GM19463 (cell line): ENCODE results near the gene IL6R.
A peak's percentile ranks its signal among the peaks of the same experiment; 100 is the strongest.

Source experiments
- ATAC-seq: cut with Tn5 transposase; IDR thresholded peaks from one replicate; pipeline ENCODE4 v1.9.1; 2021; ENCODE audit warnings: mild to moderate bottlenecking, moderate library complexity; ENCODE audit not compliant: unreplicated experiment

The IL6R gene

DNA sequence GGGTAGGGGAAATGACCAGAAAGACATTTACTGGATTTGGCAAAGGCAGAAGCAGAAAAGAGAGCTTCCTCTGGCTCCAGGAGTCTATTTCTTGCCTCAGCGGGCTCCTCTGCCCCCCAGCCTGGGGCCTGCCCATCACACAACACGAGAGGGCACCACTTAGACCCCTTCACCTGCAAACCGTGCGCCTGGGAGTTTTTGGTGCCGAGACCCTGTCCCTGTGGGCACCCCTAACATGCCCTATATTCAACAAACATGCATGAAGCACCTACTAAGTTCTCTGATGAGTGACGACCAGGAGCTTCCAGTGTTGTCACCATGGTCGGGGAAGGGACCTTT, 18.8 kb downstream of the IL6R start:
- no peak for ATAC-seq

DNA sequence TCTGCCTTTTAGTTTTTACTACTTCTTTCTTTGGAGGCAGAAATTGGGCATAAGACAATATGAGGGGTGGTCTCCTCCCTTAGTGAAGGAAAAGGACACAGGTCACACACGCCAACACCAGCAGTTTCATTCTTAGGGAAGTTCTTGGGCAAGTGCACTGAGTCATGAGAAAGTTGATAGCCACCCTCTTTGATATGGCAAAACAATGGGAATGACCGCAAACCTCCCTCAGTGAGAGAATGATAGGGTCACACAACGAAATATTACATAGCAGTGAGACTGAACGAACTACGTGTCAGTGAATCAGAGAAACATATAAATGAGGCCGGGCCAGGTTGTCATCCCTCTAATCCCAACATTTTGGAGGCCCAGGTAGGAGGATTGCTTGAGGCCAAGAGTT, 20.0 kb downstream of the IL6R start:
- ATAC-seq = no peak

DNA sequence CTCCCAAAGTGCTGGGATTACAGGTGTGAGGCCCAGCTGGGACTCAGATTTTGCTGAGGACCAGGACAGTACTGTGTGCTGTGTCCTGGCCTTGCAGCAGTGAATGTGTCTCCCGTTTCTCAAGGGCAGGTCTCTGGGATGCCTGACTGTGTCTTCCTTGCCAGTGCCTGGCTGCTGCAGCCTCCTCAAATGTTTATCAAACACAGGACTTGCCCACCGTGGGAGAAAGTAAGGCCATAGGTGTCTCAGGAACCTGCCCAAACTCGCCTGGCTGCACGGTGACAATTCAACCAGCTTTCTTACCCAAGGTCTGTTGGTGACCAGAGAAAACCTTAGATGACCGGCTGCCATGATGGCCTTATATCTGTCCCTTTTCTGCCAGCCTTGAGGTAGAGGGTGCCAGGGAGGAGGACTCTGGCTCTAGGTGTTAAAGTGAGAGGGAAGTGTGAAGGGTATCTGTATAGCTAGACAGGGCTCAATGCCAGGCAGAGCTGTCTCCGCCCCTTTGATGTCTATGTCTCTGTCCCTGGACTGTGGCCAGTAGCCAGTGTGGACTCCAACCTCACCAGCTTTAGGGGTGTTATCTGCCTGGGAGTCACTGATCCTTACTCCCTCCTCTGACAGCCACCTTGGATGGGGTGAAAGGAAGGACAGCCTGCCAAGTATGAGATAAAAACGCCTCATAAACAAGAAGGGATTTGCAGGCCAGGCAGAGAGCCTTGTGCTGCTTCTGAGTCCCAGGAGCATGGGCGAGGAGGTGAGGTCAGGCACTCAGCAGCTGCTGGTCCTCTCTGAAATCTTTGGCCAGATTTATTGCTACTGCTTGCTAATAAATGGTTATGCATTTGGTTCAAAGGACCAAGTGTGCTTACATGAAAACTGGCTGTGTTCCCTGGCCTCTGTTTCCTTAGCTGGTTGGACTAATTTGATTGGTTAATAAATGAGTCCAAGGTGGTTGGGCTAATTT, 22.3 kb downstream of the IL6R start:
- ATAC-seq = no peak

DNA sequence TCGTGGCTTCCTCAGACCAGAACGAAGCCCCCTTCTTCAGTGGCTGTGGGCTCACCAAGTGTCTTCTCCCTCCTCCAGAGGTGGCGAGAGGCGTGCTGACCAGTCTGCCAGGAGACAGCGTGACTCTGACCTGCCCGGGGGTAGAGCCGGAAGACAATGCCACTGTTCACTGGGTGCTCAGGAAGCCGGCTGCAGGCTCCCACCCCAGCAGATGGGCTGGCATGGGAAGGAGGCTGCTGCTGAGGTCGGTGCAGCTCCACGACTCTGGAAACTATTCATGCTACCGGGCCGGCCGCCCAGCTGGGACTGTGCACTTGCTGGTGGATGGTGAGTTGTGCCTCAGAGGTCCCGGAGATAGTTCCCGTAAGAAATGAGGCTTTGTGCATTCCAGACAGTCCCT, 24.0 kb downstream of the IL6R start:
- ATAC-seq = no peak

DNA sequence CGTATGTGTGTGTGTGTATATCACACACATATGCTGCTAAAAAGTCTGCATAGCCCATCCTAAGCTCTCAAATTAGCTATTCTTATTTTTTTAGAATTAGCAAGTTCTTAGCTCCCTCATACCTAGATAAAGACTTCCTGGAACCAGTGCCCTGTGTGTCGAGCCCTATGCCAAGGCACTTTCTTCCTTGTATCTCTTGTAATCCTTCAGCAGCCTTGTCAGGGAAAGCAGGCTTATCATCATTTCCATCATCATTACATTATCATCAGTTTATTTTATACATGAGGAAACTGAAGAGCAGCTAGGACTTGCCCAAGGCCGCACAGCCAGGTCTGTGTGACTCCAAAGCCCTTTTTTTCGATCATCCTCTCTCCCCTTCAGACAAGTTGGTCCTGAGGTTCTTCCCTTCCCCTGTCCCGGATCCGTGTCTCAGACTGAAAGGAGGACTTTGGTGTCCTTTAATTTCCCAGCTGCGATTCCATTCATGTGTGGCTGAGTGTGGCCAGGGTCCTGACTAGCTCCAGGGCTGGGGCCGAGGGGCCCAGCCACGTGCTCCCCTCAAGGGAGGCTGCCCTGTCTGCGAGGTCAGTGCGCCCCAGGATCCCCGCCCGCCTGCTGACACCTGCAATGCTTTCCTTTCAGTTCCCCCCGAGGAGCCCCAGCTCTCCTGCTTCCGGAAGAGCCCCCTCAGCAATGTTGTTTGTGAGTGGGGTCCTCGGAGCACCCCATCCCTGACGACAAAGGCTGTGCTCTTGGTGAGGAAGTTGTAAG, 24.9 kb downstream of the IL6R start:
- no peak for ATAC-seq

DNA sequence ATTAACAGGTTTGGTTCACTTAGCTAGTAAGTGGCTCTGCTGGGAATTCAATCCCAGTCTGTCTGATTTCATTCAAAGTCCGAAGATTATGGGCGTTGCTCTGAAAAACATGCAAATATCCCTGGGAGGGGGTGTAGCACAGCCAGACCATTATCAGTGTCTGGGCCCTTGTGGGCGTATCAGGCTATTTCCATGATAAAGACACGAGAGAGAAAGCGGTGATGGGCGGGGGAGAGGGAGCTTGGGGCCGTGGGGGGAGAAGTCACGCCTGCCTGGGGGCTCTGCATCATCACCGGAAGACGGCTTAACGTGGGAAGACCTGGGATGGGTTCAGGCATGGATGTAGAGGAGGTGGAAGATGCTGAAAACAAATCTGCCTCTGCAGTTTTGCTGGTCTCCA, 25.8 kb downstream of the IL6R start:
- ATAC-seq = no peak

DNA sequence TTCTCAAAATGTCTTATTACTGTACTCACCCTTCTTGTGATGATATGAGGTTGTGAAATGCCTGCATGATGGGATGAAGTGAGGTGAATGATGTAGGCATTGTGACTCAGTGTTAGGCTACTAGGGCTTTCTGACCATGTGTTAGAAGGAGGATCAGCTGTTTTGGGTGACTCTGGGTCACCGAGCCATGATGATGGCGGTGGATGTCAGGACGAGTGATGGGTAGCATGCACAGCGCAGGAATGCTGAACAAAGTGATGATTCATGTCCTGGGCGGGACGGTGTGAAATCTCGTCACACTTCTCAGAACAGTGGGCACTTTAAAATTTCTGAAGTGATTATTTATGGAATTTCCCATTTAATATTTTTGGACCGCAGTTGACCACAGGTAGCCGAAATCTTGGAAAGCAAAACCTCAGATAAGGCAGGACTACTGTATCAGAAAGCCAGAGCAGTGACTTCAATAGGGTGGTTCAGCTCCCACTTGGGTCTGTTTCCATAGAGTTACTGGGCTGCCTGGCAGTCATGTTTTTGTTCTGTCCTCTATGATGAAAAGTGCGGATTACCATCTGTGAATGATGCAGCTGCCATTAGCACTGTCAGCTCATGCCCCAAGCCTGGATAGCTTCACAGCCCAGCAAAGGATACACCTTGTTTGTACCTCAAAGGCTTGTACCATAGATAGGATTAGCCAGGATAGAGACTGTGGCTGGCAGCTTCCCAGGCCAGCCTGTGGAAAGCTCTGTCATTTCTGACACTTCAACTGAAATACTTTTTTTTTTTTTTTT, 26.6 kb downstream of the IL6R start:
- no peak for ATAC-seq

DNA sequence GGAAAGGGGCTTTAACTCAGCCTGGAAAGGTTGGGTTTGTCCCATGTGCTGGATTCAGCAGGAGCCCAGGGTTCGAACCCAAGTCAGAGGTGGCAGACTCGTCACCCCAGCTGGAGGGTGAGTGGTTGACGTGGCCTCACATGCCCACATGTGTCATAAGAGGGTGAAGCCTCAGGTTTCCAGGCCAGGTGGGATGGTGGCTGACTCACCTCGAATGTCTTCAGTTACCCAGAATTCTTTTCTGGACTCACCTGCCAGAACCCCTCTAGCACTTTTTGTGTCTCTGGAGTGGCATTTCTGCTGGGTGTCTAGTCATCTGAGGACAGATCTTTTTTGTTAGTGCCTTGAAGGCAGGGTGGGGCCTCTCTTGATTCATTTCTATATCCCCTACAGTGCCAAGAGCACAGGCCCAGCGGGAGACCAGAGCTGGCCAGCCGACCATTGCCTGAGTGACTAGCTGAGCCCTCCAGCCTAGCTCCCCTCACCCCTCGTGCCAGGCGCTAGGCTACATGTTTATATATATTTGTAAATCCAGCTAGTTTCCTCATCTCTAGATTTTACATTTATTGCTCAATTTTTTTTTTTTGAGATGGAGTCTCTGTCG, 28.1 kb downstream of the IL6R start:
- ATAC-seq = no peak

DNA sequence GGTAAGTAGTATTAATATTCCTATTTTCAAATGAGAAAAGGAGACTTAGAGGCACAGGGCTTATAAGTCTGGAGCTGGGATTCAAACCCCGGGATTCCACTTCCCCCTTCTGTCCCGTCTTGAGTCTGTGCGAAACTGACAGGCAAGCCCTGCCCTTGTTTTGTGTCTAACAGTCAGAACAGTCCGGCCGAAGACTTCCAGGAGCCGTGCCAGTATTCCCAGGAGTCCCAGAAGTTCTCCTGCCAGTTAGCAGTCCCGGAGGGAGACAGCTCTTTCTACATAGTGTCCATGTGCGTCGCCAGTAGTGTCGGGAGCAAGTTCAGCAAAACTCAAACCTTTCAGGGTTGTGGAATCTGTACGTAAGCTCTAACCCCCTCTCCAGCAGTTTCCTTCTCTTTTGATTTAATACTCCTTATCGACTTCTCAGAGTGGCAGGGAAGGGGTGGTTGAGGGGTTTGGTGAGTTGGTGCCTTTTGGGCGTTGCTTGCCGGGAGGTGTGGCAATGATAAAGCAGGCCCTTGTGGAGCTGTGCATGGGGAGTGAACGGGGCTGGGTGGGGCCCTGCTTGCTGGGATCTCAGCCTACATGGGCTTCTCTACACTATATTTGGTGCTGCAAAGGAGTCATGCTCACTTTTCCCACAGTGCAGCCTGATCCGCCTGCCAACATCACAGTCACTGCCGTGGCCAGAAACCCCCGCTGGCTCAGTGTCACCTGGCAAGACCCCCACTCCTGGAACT, 29.4 kb downstream of the IL6R start:
- no peak for ATAC-seq

DNA sequence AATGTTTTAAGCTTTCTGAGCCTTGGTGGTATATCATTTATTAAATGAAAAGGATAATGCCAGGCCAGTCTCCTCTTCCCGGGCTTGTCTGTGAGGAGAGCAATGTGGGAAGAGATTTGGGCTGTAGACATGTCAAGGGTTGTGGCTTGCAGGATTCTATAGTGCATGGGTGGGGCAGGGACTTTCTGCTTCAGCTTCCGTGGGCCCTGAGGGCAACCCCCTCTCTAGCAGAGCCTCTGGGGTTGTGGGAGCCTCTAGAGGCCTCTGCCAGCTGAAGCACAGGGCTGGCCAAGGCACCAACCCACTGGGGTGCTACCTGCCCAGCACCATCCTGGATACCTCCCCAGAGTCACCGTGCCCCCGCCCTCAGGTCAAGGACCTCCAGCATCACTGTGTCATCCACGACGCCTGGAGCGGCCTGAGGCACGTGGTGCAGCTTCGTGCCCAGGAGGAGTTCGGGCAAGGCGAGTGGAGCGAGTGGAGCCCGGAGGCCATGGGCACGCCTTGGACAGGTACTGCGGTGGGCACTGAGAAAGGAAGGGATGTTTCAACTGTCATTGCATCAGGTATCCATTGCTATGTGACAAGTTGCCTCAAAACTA, 30.6 kb downstream of the IL6R start:
- ATAC-seq = no peak

DNA sequence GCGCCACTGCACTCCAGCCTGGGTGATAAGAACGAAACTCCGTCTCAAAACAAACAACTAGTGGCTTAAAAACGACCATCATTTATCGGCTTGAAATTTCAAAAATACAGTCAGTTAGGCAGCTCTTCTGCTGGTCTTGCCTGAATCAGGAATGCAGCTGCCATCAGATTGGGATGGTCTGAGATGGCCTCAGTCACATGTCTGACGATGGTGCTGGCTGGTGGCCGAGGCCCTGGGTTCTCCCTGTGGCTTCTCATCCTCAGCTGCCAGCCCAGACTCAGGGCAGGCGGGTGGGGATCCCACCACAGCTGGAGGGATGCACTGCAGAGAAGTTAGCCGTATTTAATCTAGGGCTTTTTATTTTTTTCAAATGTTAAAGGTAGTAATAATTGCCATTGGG, 31.3 kb downstream of the IL6R start:
- no peak for ATAC-seq

DNA sequence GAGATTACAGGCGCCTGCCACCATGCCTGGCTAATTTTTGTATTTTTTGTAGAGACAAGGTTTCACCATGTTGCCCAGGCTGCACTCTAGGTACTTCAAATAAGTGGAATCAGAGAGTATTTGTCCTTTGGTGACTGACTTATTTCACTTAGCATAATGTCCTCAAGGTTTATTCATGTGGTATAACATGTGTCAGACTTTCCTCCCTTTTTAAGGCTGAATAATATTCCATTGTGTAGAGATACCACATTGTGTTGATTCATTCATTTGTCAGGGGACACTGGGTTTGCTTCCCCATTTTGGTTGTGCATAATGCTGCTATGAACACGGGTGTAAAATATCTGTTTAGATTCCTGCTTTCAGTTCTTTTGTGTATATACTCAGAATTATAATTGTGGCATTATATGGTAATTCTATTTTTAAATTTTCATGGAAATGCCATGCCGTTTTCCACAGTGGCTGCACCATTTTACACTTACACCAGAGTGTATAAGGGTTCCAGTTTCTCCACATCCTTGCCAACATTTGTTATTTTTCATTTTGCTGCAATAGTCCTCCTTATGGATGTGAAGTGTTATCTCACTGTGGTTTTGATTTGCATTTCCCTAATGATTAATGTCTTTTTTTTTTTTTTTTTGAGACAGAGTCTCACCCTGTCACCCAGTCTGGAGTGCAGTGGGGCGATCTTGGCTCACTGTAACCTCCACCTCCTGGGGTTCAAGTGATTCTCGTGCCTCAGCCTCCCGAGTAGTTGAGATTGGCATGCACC, 35.1 kb downstream of the IL6R start:
- no peak for ATAC-seq

DNA sequence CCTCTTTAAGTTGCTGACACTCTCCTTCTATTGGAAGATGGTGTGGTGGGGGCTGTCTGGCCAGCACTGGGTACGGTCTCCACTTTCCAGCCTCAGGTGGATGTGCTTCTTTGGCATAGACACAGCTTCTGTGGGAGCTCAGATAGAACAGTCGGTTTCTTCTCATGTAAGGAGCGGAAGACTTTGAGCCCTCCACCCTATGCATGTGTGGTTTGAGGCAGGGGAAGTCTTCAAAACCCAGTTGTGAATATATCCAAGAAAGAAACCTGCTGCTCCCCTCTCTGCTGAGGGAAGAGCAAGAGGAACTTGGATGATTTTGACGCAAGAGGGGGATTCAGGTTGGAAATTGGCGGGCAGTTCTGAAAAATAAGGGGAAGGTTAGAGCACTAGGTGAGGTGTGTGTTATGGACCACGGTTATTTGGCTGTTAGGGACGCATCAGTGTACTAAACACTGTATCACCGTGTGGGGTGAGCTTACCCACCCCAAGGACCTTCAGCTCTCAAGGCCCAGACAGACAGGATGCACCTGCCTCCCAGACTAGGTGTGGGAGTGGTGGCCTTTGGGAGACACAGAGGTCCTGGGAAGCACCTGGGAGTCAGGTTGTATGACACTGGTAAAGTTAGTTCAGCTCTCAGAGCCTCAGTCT, 36.2 kb downstream of the IL6R start:
- ATAC-seq = no peak

DNA sequence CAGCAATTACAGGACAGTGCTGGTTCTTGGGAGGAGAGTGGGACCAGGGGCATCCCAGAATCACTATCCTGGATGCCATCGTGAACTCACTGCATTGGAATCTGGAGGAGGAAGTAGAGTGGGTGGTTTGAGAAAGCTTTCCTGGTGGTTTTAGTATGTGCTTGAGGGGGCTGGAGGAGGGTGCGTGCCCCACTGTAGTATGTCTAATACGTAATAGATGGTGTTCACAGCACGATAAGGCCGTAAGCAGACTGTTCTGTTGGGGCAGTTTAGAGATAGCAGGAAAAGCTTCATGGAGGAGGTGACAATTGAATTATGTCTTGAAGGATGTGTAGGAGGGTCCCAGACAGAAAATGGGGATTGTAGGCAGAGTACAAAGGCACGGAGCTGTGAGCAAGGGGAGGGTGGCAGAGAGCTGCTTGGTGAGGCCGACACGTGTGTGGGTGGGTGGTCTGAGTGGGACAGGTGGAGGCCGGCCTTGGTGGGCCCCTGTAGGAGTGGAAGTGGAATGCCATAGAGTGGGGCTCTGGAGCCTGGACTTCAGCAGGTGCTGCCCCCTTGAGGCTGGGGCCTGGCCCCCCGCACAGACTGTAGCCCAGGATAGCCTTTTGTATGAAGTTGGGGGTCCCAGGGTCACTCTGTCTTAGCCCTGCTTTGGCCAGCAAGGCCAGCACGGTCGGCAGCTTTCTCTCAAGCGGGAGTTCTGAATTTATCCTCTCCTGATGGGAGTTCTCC, 37.0 kb downstream of the IL6R start:
- ATAC-seq = no peak

DNA sequence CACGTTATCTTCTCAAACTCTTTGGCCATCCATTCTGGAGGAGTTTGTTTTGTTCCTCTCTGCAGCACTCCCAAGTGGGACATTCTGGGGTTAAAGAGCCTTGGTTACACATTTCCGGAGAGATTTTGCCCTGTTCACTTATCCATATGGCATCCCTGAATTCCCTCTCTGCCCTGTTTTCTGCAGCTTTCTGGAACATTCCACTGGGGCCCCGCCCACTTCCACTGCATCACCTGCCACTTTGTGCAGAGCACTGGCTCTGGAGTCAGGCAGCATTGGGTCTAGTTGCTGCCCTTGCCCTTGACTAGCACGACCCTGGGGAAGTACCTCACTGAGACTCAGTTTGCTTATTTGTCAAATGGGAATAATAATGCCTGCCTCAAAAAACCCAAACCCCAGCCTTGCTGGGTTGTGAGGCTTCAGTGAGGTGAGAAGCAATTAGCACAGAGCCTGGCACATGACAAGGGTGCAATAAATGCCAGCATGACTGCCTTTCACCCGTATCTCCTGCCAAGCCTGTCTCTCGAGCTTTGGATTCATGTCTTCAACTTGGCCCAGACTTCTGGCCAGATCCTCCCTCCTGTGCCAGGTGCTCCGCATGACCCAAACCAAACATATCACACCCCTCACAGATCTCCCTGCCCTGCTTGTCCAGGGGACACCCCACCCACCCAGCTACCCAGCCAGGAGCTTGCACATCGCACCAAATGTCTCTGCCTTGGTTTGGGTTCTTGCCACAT, 38.3 kb downstream of the IL6R start:
- ATAC-seq = no peak

DNA sequence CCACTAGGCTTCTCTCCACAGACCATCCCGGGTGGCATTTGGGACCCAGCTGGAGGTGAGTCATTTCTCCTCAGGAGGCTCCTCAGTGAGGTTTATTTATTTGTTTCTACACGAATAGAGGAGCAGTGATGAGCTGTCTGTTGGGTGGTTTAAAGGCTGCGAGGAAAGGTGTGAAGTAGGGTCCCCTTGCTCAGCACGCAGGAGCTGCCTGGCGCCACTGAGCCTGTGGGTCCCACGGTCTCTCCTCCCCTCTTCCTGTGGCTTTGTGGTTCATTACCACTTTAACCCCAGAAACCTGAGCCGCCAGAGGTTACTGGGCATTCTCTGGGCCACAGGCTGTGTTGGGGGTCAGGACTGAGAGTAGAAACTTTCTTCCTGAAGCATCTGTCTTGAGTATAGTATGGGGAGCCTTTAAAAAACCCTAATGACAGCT, 39.9 kb downstream of the IL6R start:
- ATAC-seq = peak; percentile 81

DNA sequence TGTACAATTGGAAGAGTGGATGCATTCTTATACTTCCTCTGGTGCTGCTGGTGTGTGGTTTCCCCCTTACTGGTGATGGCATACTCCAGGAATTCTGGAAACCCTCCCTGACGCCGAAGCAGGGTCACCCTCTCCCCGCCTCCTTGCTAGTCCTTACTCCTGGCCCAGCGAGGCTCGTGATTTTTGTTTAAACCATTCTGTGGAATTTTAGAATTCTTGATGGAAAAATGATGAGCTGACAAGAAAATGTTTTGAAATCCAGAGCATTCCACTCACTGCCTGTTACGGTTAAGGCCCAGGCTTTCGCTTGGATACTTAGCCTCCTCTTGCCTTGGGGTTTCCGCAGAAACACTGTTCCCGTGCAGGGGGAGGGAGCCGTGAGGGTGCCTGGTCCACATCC, 41.1 kb downstream of the IL6R start:
- no peak for ATAC-seq
